Epidermal melanocyte (primary cell): ENCODE data around the gene HECTD4.

ENCODE experiments used
- DNase-seq: peaks from one replicate; pipeline ENCODE4 v3.0.0; 2011; ENCODE audit warnings: low spot score; ENCODE audit not compliant: insufficient read length

Gene HECTD4

GRCh38 chr12:112182499-112182898 lies 199.7 kb downstream of the HECTD4 start:
- DNase-seq: peak; percentile 87

- DNase-seq: no peak
These were observed 201.8 kb downstream of the HECTD4 start for GRCh38 chr12:112180422-112180821.

GRCh38 chr12:112179916-112180315 lies 202.3 kb downstream of the HECTD4 start:
- no peak for DNase-seq

GRCh38 chr12:112179341-112179740 lies 202.9 kb downstream of the HECTD4 start:
- no peak for DNase-seq

- DNase-seq: no peak
These were observed 203.4 kb downstream of the HECTD4 start for GRCh38 chr12:112178796-112179195.

GRCh38 chr12:112176321-112177010 lies 205.8 kb downstream of the HECTD4 start:
- no peak for DNase-seq

GRCh38 chr12:112175361-112176155 lies 206.7 kb downstream of the HECTD4 start:
- no peak for DNase-seq

- no peak for DNase-seq
These were observed 209.5 kb downstream of the HECTD4 start for GRCh38 chr12:112172556-112173324.

- DNase-seq: no peak
These were observed 211.1 kb downstream of the HECTD4 start for GRCh38 chr12:112170971-112171596.

- DNase-seq: no peak
These were observed 211.9 kb downstream of the HECTD4 start for GRCh38 chr12:112170376-112170775.

GRCh38 chr12:112169966-112170365 lies 212.3 kb downstream of the HECTD4 start:
- DNase-seq: no peak

GRCh38 chr12:112169161-112169872 lies 212.9 kb downstream of the HECTD4 start:
- DNase-seq: no peak

GRCh38 chr12:112168561-112168971 lies 213.7 kb downstream of the HECTD4 start:
- no peak for DNase-seq

GRCh38 chr12:112167718-112168525 lies 214.3 kb downstream of the HECTD4 start:
- no peak for DNase-seq

GRCh38 chr12:112167031-112167461 lies 215.2 kb downstream of the HECTD4 start:
- no peak for DNase-seq

GRCh38 chr12:112166051-112167015 lies 215.9 kb downstream of the HECTD4 start:
- DNase-seq: no peak

GRCh38 chr12:112165624-112166023 lies 216.6 kb downstream of the HECTD4 start:
- no peak for DNase-seq

- DNase-seq: no peak
These were observed 218.1 kb downstream of the HECTD4 start for GRCh38 chr12:112164011-112164660.
